Lower leg skin (tissue), 3 donors: Measurements from ENCODE around the gene CD14.

Experiments
- CTCF ChIP-seq, 3 donors: fragments of 450-650 bp; IDR thresholded peaks; one replicate each; pipeline ENCODE4 v1.5.1; 2016; ENCODE audit warnings: antibody characterized with exemption in 3 of 3, mild to moderate bottlenecking in 3 of 3, moderate library complexity in 2 of 3
- POLR2A ChIP-seq, 2 donors: fragments of 450-650 bp; IDR thresholded peaks; one replicate each; pipeline ENCODE4 v1.6.1; 2016 to 2017; ENCODE audit warnings: antibody characterized with exemption in 2 of 2, mild to moderate bottlenecking in 1 of 2, moderate library complexity in 1 of 2

- no peak for TF ChIP-seq CTCF (IDR thresholded peaks at IDR 0.05)
- no peak for TF ChIP-seq POLR2A (IDR thresholded peaks at IDR 0.05)
These were observed 41.7 kb upstream of the CD14 start for GRCh38 chr5:140674629-140675028.
